Hepatocyte (in vitro differentiated cells): Measurements from ENCODE around the gene FGR. TPM values are rescaled to one million over a fixed set of nuclear protein-coding genes. Genes with fewer than 3 reads are reported as not detected.

Source experiments
- DNase-seq: peaks from one replicate; pipeline ENCODE4 v3.0.0-alpha.2; 2016; ENCODE audit warnings: low spot score
- H2AFZ ChIP-seq: fragments of 200-600 bp; sonication (generic); 2 replicates; pipeline ENCODE4 v1.6.0; 2016; ENCODE audit warnings: antibody characterized with exemption, mild to moderate bottlenecking
- H3K27ac ChIP-seq: fragments of 200-600 bp; sonication (generic); 2 replicates; pipeline ENCODE4 v1.5.1; 2016; ENCODE audit warnings: mild to moderate bottlenecking
- H3K27me3 ChIP-seq: fragments of 200-600 bp; sonication (generic); 2 replicates; pipeline ENCODE4 v1.6.1; 2016
- H3K36me3 ChIP-seq: fragments of 200-600 bp; sonication (generic); replicated peaks from 2 replicates; pipeline ENCODE4 v1.5.1; 2016; ENCODE audit warnings: low read depth; ENCODE audit not compliant: insufficient read depth
- H3K4me1 ChIP-seq: fragments of 200-600 bp; sonication (generic); 2 replicates; pipeline ENCODE4 v1.5.1; 2016; ENCODE audit warnings: mild to moderate bottlenecking, moderate library complexity; ENCODE audit not compliant: insufficient read depth
- H3K4me2 ChIP-seq: fragments of 200-600 bp; sonication (generic); 2 replicates; pipeline ENCODE4 v1.6.0; 2016
- H3K4me3 ChIP-seq: fragments of 200-600 bp; sonication (generic); 2 replicates; pipeline ENCODE4 v1.5.1; 2016; ENCODE audit warnings: mild to moderate bottlenecking
- H3K79me2 ChIP-seq: fragments of 200-600 bp; sonication (generic); 2 replicates; pipeline ENCODE4 v1.6.0; 2017; ENCODE audit warnings: mild to moderate bottlenecking
- H3K9me2 ChIP-seq: fragments of 200-600 bp; sonication (generic); replicated peaks from 2 replicates; pipeline ENCODE4 v1.6.0; 2017; ENCODE audit warnings: mild to moderate bottlenecking; ENCODE audit not compliant: insufficient read depth
- H3K9me3 ChIP-seq: fragments of 200-600 bp; sonication (generic); 2 replicates; pipeline ENCODE4 v1.5.1; 2016; ENCODE audit warnings: low read depth, mild to moderate bottlenecking
- H4K20me1 ChIP-seq: fragments of 200-600 bp; sonication (generic); 2 replicates; pipeline ENCODE4 v1.6.0; 2016; ENCODE audit warnings: mild to moderate bottlenecking; ENCODE audit not compliant: insufficient read depth, poor library complexity, severe bottlenecking
- CTCF ChIP-seq: fragments of 200-600 bp; sonication (generic); IDR thresholded peaks from 2 replicates; pipeline ENCODE4 v1.5.1; 2016; ENCODE audit warnings: antibody characterized with exemption, mild to moderate bottlenecking; ENCODE audit not compliant: poor library complexity
- EZH2 ChIP-seq: fragments of 200-600 bp; sonication (generic); IDR thresholded peaks from 2 replicates; pipeline ENCODE4 v1.6.1; 2016; ENCODE audit warnings: antibody characterized with exemption, mild to moderate bottlenecking, borderline replicate concordance
- EZH2phosphoT487 ChIP-seq: fragments of 200-600 bp; sonication (generic); IDR thresholded peaks from one replicate; pipeline ENCODE4 v1.6.1; 2018; ENCODE audit warnings: antibody characterized with exemption, mild to moderate bottlenecking, low read depth, moderate library complexity; ENCODE audit not compliant: unreplicated experiment, severe bottlenecking
- WGBS: methylation state at CpG from one replicate; pipeline ENCODE4 v1.1.6; 2016; ENCODE audit warnings: low lambda C conversion rate; ENCODE audit errors: missing lambda C conversion rate; 5-methylcytosine and 5-hydroxymethylcytosine counted together
- polyA plus RNA-seq: library from polyadenylated mRNA; unstranded; fragments of >200 nt; fragmentation: Nextera tagmentation; extraction: Ambion mirVana; gene quantifications from 2 replicates; pipeline ENCODE4 v1.2.1, GENCODE V29; 2016
- total RNA-seq: library from RNA; depleted of rRNA; stranded (reverse); fragments of >200 nt; gene quantifications from 2 replicates; pipeline ENCODE4 v1.2.3, GENCODE V29; 2014

The FGR gene
- total and polyA plus RNA-seq, 2 experiments from 2014 or later = 0.28 to 0.73 TPM

DNA sequence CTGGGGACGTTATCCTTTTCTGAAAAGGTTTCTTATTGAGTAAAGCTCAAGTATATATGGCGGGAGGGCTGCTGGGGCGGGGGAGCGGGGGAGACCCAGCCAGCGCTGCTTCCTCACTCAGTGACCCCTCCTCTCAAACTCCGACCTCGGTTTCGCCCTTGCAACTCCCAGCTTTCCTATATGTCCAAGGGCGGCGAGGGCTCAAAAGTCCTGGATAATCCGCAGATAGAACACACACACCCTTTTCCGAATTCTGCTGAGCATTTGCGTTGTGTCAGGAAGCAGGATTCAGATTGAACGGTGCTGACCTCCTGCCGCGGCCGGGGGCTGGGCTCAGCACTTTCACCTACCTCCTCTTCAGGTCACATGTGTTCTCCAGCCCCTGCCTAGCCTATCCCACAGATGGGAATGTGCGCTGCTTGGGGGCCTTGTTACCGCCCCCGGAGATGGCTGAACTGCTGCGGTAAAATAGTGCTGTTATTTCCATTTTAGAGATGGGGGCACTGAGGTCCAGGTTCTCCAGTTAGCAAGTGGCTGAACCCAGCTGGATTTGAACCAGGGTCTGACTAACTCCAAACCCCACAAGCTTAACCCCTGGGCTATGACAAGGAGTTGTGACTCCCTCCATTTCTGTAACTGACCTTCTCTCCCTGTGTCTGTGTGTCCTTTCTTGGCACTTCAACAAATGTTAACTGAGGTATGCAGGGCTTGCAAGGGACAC lies 30.2 kb downstream of the FGR start:
- peaks cover 40% of the 10 kb centered on the region for H3K79me2 ChIP-seq
- H3K27me3 ChIP-seq = no peaks in the 10 kb centered on the region
- TF ChIP-seq EZH2phosphoT487 = no peak
- TF ChIP-seq EZH2 = no peak
- TF ChIP-seq CTCF = no peak
- H3K9me3 ChIP-seq = no peaks in the 10 kb centered on the region
- H2AFZ ChIP-seq = peak overlapping the region; percentile 98
- peak overlapping the region; percentile 88 for H3K4me3 ChIP-seq
- H3K4me2 ChIP-seq = peak overlapping the region; percentile 99
- no peaks in the 10 kb centered on the region for H3K36me3 ChIP-seq
- H4K20me1 ChIP-seq = peaks cover 31% of the 10 kb centered on the region
- 16% methylated on average over 20 of the region's 21 CpGs for WGBS
- no peaks in the 10 kb centered on the region for H3K9me2 ChIP-seq
- H3K4me1 ChIP-seq = peaks cover 46% of the 10 kb centered on the region
- H3K27ac ChIP-seq = no peak overlapping the region
- DNase-seq = no peak

GRCh38 chr1:27603681-27604578 lies 31.1 kb downstream of the FGR start, which contains the start of gene AHDC1:
TSS of gene AHDC1 (minus strand) at chr1:27604144. CDS start at chr1:27552115, 52,029 bp downstream.
- WGBS = under 1% methylated on average over 68 of the region's 74 CpGs
- H3K79me2 ChIP-seq = peaks cover 48% of the 10 kb centered on the region

GRCh38 chr1:27603309-27603680 lies 31.7 kb downstream of the FGR start:
- Histone ChIP-seq H3K4me2 (peak overlapping the region; percentile 99), H3K9me2 (no peaks in the 10 kb centered on the region), H3K27ac (peak overlapping the region; percentile 83), H3K9me3 (no peaks in the 10 kb centered on the region), H3K79me2 (peaks cover 54% of the 10 kb centered on the region), H3K27me3 (no peaks in the 10 kb centered on the region), H3K4me3 (peak overlapping the region; percentile 88), H4K20me1 (peaks cover 46% of the 10 kb centered on the region), H2AFZ (peak overlapping the region; percentile 21), H3K4me1 (peaks cover 61% of the 10 kb centered on the region), H3K36me3 (no peaks in the 10 kb centered on the region)
- no peak for TF ChIP-seq EZH2
- TF ChIP-seq CTCF = no peak
- no peak for TF ChIP-seq EZH2phosphoT487
- DNase-seq = peak; percentile 61
- 6% methylated on average over 20 of the region's 43 CpGs for WGBS

More at GRCh38 chr1:27603681-27604578, 31.1 kb downstream of the FGR start, which contains the start of gene AHDC1:
- Histone ChIP-seq H3K4me1 (peaks cover 55% of the 10 kb centered on the region), H3K36me3 (no peaks in the 10 kb centered on the region), H3K9me3 (no peaks in the 10 kb centered on the region), H4K20me1 (peaks cover 40% of the 10 kb centered on the region), H3K9me2 (no peaks in the 10 kb centered on the region), H2AFZ (peak within 1 kb of the TSS; percentile 98), H3K27me3 (no peaks in the 10 kb centered on the region), H3K27ac (peak within 1 kb of the TSS; percentile 83), H3K4me3 (peak within 1 kb of the TSS; percentile 88), H3K4me2 (peak within 1 kb of the TSS; percentile 99)
- DNase-seq = peak; percentile 96
- no peak for TF ChIP-seq EZH2phosphoT487
- no peak for TF ChIP-seq EZH2
- TF ChIP-seq CTCF = peak; percentile 24
